Tibial nerve (tissue), 4 donors: ENCODE data around the gene BCOR. TPM values are rescaled to one million over a fixed set of nuclear protein-coding genes. Genes with fewer than 3 reads are reported as not detected.

Experiments
- DNase-seq, 2 donors: peaks; one replicate each; pipeline ENCODE4 v3.0.0-alpha.2; 2019; ENCODE audit warnings: low spot score in 2 of 2
- H3K27ac ChIP-seq, 4 donors: fragments of 200-600 bp; sonication (generic) in 3 of 4; one replicate each; pipeline ENCODE4 v1.5.1; 2017 to 2019; ENCODE audit warnings: mild to moderate bottlenecking in 1 of 4
- H3K27me3 ChIP-seq, 2 donors: fragments of 200-600 bp; sonication (generic) in 1 of 2; one replicate each; pipeline versions ENCODE4 v1.5.1 to v1.6.0; 2017 to 2019
- H3K36me3 ChIP-seq, 3 donors: fragments of 200-600 bp; sonication (generic); one replicate each; pipeline ENCODE4 v1.5.1; 2018 to 2019
- H3K4me1 ChIP-seq, 4 donors: fragments of 200-600 bp; sonication (generic) in 3 of 4; one replicate each; pipeline ENCODE4 v1.5.1; 2017 to 2019
- H3K4me3 ChIP-seq, 4 donors: fragments of 200-600 bp; sonication (generic) in 3 of 4; one replicate each; pipeline ENCODE4 v1.5.1; 2017 to 2019; ENCODE audit warnings: mild to moderate bottlenecking in 1 of 4, moderate library complexity in 1 of 4
- H3K9me3 ChIP-seq, 4 donors: fragments of 200-600 bp; sonication (generic) in 3 of 4; one replicate each; pipeline ENCODE4 v1.5.1; 2017 to 2019
- EP300 ChIP-seq, 2 donors: sonication (generic); formaldehyde crosslinking; IDR thresholded peaks; one replicate each; pipeline ENCODE4 v1.6.1; 2017; ENCODE audit warnings: antibody characterized with exemption in 2 of 2, mild to moderate bottlenecking in 1 of 2
- POLR2A ChIP-seq, 2 donors: fragments of 450-650 bp; IDR thresholded peaks; one replicate each; pipeline ENCODE4 v1.6.1; 2017; ENCODE audit warnings: antibody characterized with exemption in 2 of 2, mild to moderate bottlenecking in 2 of 2, moderate library complexity in 2 of 2
- WGBS, 2 donors: methylation state at CpG; one replicate each; pipeline ENCODE4 v1.1.5; 2018; 5-methylcytosine and 5-hydroxymethylcytosine counted together
- total RNA-seq, 4 donors: library from RNA; depleted of rRNA; stranded (reverse); fragments of >200 nt; gene quantifications; one replicate each; pipeline ENCODE4 v1.1.0, GENCODE V29; 2016
- TF ChIP-seq, protein P1 (sequence below), 5 experiments: fragments of 200-600 bp in 3 of 5; fragments of 450-650 bp in 2 of 5; sonication (generic) in 3 of 5; IDR thresholded peaks; one replicate each; pipeline ENCODE4 v1.5.1; 2016 to 2019; ENCODE audit warnings: antibody characterized with exemption in 5 of 5, mild to moderate bottlenecking in 3 of 5, moderate library complexity in 2 of 5

The BCOR gene
- total RNA-seq, 4 donors from 2014 or later: 16.2 to 34.7 (median 23.7) TPM

DNA sequence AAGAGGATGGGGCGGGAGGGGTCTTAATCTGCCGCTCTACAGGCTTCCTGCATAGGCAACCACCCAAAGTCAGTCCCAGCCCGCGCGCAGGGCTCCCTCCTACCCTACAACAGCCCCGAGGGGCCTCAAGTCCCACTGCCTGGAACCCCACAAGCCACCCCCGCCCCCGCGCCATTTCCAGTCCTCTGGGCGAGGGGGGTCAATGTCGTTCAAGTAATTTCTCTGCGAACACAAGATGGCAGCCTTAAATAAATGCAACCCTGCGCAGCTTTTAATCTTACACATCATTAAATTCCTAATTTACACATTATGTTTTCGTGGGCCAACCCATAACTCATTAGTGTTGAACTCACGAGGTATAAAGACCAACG lies 92.9 kb downstream of the BCOR start:
- no peak for TF ChIP-seq POLR2A (IDR thresholded peaks at IDR 0.05)
- TF ChIP-seq, protein P1, sequence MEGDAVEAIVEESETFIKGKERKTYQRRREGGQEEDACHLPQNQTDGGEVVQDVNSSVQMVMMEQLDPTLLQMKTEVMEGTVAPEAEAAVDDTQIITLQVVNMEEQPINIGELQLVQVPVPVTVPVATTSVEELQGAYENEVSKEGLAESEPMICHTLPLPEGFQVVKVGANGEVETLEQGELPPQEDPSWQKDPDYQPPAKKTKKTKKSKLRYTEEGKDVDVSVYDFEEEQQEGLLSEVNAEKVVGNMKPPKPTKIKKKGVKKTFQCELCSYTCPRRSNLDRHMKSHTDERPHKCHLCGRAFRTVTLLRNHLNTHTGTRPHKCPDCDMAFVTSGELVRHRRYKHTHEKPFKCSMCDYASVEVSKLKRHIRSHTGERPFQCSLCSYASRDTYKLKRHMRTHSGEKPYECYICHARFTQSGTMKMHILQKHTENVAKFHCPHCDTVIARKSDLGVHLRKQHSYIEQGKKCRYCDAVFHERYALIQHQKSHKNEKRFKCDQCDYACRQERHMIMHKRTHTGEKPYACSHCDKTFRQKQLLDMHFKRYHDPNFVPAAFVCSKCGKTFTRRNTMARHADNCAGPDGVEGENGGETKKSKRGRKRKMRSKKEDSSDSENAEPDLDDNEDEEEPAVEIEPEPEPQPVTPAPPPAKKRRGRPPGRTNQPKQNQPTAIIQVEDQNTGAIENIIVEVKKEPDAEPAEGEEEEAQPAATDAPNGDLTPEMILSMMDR (IDR thresholded peaks at IDR 0.05): no peak
- TF ChIP-seq EP300 (IDR thresholded peaks at IDR 0.05): no peak
- peaks cover 0 to 40% of the 10 kb centered on the region in 2 donors for H3K27me3 ChIP-seq
- H3K9me3 ChIP-seq: no peaks in the 10 kb centered on the region
- peaks cover 0 to 27% (median 0%) of the 10 kb centered on the region in 4 donors for H3K4me1 ChIP-seq
- H3K27ac ChIP-seq: peak overlapping the region in 1 of 4 donors; percentile 72
- H3K36me3 ChIP-seq: no peaks in the 10 kb centered on the region
- peak overlapping the region in 1 of 4 donors; percentile 25 for H3K4me3 ChIP-seq
- 45 to 76% methylated on average over 10 to 16 of the region's 16 CpGs for WGBS, 2 donors
- DNase-seq: no peak

DNA sequence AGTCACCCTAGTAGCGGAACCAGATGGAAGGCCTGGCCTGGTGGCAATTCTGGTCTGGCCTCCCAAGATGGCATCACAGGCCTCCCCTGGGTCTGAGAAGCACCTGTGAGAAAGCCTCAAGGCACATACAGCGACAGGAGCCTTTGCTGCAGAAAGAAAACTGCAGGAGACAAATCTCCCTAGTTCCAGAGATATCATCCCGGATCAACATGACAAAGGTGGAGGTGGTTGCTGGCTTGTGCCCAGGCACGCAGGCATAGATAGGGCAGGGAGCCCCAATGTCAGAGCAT lies 93.6 kb downstream of the BCOR start:
- H3K9me3 ChIP-seq: no peaks in the 10 kb centered on the region
- no peak overlapping the region for H3K4me3 ChIP-seq
- peaks cover 0 to 35% of the 10 kb centered on the region in 2 donors for H3K27me3 ChIP-seq
- DNase-seq: no peak
- no peak overlapping the region for H3K27ac ChIP-seq
- TF ChIP-seq, protein P1 (IDR thresholded peaks at IDR 0.05): no peak
- TF ChIP-seq POLR2A (IDR thresholded peaks at IDR 0.05) (no peak), EP300 (IDR thresholded peaks at IDR 0.05) (no peak)
- H3K36me3 ChIP-seq: no peaks in the 10 kb centered on the region
- WGBS, 2 donors: 54 to 90% methylated on average over 3 to 4 of the region's 4 CpGs
- H3K4me1 ChIP-seq: peaks cover 0 to 22% (median 0%) of the 10 kb centered on the region in 4 donors

DNA sequence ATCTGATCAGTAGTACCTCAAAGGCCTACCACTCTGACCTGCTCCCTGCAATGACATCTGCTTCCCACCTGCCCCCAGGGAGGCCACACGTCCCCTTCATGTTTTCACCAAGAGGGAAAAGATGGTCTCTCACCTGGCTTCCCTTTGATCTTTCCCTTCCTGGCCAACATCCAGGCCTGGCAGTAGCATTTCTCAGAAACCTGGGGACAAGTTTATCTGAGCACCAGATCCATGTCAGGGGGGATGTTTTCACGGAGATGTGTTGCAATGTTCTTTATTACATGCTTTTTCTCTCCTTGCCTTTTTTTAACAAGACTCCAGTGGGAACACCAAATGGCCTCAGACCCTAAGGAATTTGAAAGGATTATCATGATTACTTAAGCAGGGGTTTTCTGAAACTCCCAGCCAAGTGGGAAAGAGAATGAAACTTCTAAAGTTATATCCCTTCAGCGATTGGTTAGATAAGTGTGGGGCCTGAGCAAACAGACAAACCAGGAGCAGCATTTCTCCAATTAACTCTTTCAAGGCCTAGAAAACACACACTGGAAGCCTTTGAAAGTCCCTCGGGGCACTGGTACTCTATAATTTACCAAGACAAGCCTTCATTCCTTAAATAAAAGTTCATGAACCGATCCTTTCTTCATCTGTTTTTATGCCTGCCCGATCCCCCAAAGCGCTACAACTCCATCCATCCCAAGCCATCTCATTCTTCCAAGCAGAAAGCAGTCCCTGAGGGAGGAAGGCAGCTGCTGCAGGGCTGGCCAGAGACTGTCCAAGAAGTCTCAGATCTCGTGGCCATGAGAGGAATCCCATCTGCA lies 94.1 kb downstream of the BCOR start:
- WGBS, 2 donors: 44 to 49% methylated on average over 7 to 8 of the region's 8 CpGs
- Histone ChIP-seq H3K9me3 (no peaks in the 10 kb centered on the region), H3K36me3 (no peaks in the 10 kb centered on the region), H3K4me3 (no peak overlapping the region), H3K27ac (peak overlapping the region in 1 of 4 donors; percentile 37), H3K4me1 (peaks cover 0 to 17% (median 0%) of the 10 kb centered on the region in 4 donors), H3K27me3 (peaks cover 0 to 29% of the 10 kb centered on the region in 2 donors)
- no peak for DNase-seq
- TF ChIP-seq EP300 (IDR thresholded peaks at IDR 0.05): no peak
- TF ChIP-seq POLR2A (IDR thresholded peaks at IDR 0.05): no peak
- TF ChIP-seq, protein P1 (IDR thresholded peaks at IDR 0.05): no peak

DNA sequence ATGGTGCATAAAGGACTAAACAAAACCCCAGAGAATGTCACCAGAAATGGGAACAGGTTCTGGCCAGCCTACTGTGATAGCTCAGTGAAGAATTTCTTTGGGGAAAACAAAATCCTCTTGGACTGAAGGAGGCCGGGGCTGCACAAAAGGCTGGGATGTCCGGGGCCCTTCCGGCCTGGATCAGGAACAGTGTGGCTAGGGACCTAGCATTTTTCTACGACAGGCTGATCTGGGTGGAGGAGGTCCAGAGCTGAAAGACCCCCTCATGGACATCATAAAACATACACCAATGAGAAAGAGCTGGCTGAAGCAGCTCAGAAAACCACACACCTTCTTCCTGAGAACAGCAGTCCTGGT lies 94.7 kb downstream of the BCOR start:
- DNase-seq: no peak
- peak overlapping the region in 1 of 4 donors; percentile 37 for H3K27ac ChIP-seq
- 76 to 91% methylated on average over 4 of the region's 4 CpGs for WGBS, 2 donors
- no peaks in the 10 kb centered on the region for H3K9me3 ChIP-seq
- no peak overlapping the region for H3K4me3 ChIP-seq
- TF ChIP-seq POLR2A (IDR thresholded peaks at IDR 0.05): no peak
- TF ChIP-seq EP300 (IDR thresholded peaks at IDR 0.05): no peak
- TF ChIP-seq, protein P1 (IDR thresholded peaks at IDR 0.05): no peak
- peaks cover 0 to 26% of the 10 kb centered on the region in 2 donors for H3K27me3 ChIP-seq
- H3K36me3 ChIP-seq: no peaks in the 10 kb centered on the region
- peaks cover 0 to 12% (median 0%) of the 10 kb centered on the region in 4 donors for H3K4me1 ChIP-seq
